Activated T-cell treated with anti-CD3 and anti-CD28 coated beads, Interleukin-2, amount 50 U/mL, for 48 hours (primary cell): ENCODE results near the gene TMEM79.
A peak's percentile ranks its signal among the peaks of the same experiment; 100 is the strongest.

Experiments
- DNase-seq, 2 experiments: peaks; one replicate each; pipeline ENCODE4 v3.0.0-alpha.2; 2020

The TMEM79 gene

GRCh38 chr1:156284112-156284511, at the start of gene TMEM79:
Gene TMEM79, plus strand, starts transcription at chr1:156284325. Its CDS starts 902 bp downstream, at chr1:156285227.
- DNase-seq = no peak

GRCh38 chr1:156236164-156236563, 48.0 kb upstream of the TMEM79 start:
- no peak for DNase-seq

- DNase-seq = no peak
Observed at GRCh38 chr1:156238248-156238647, 45.9 kb upstream of the TMEM79 start.

GRCh38 chr1:156241311-156241811, 42.8 kb upstream of the TMEM79 start:
- no peak for DNase-seq

- DNase-seq = no peak
Observed at GRCh38 chr1:156241926-156242325, 42.2 kb upstream of the TMEM79 start, which contains the start of gene BGLAP. Gene BGLAP, plus strand, starts transcription at chr1:156242184. Its CDS starts 48 bp downstream, at chr1:156242232.

GRCh38 chr1:156242738-156243137, 41.4 kb upstream of the TMEM79 start:
- no peak for DNase-seq

GRCh38 chr1:156244126-156244525, 40.0 kb upstream of the TMEM79 start:
- DNase-seq = no peak

GRCh38 chr1:156244712-156245111, 39.4 kb upstream of the TMEM79 start:
- no peak for DNase-seq

- peak; percentile 52 to 64 for DNase-seq
Observed at GRCh38 chr1:156245451-156246232, 38.5 kb upstream of the TMEM79 start.

- DNase-seq = peak in 1 of 2 experiments; percentile 35
Observed at GRCh38 chr1:156246241-156246780, 37.8 kb upstream of the TMEM79 start.

- DNase-seq = peak in 1 of 2 experiments; percentile 31
Observed at GRCh38 chr1:156246781-156247459, 37.2 kb upstream of the TMEM79 start.

- no peak for DNase-seq
Observed at GRCh38 chr1:156247460-156248322, 36.4 kb upstream of the TMEM79 start, which contains the start of gene PAQR6. Gene PAQR6, minus strand, starts transcription at chr1:156248056. Its CDS starts 1,325 bp downstream, at chr1:156246731.

GRCh38 chr1:156248323-156248683, 35.8 kb upstream of the TMEM79 start:
- no peak for DNase-seq

- no peak for DNase-seq
Observed at GRCh38 chr1:156249593-156249992, 34.5 kb upstream of the TMEM79 start.

- DNase-seq = no peak
Observed at GRCh38 chr1:156251527-156251926, 32.6 kb upstream of the TMEM79 start.

GRCh38 chr1:156253634-156254033, 30.5 kb upstream of the TMEM79 start:
- DNase-seq = no peak

GRCh38 chr1:156257711-156258110, 26.4 kb upstream of the TMEM79 start:
- DNase-seq = no peak

GRCh38 chr1:156258859-156259258, 25.3 kb upstream of the TMEM79 start:
- DNase-seq = no peak

- no peak for DNase-seq
Observed at GRCh38 chr1:156259805-156260204, 24.3 kb upstream of the TMEM79 start.

GRCh38 chr1:156260896-156261295, 23.2 kb upstream of the TMEM79 start:
- DNase-seq = no peak

- DNase-seq = peak in 1 of 2 experiments; percentile 43
Observed at GRCh38 chr1:156262461-156263287, 21.5 kb upstream of the TMEM79 start.

GRCh38 chr1:156263288-156263655, 20.9 kb upstream of the TMEM79 start:
- DNase-seq = no peak
